ENCODE measurements around the gene GLYATL3.

- TF ChIP-seq CTCF (conservative IDR thresholded peaks at IDR 0.05; ENCODE audit: low read length) (no peak), EZH2phosphoT487 (IDR thresholded peaks at IDR 0.05; ENCODE audit: borderline replicate concordance) (no peak)
These were observed 36.1 kb downstream of the GLYATL3 start for GRCh38 chr6:49535795-49536194.
